Ovary (tissue), 9 donors: ENCODE data around the gene RRP12. TPM values are rescaled to one million over a fixed set of nuclear protein-coding genes. Genes with fewer than 3 reads are reported as not detected.

Experiments used
- DNase-seq, 5 donors: peaks; one replicate each; pipeline ENCODE4 v3.0.0-alpha.2; 2019 to 2020
- H3K27ac ChIP-seq, 2 donors: fragments of 200-600 bp; one replicate each; pipeline versions ENCODE4 v1.5.1 to v1.8.0; 2019 to 2022
- H3K27me3 ChIP-seq: fragments of 200-600 bp; one replicate; pipeline ENCODE4 v1.8.0; 2022
- H3K36me3 ChIP-seq: fragments of 200-600 bp; sonication (generic); one replicate; pipeline ENCODE4 v1.5.1; 2019
- H3K4me1 ChIP-seq: one replicate; pipeline ENCODE4 v1.8.1; 2013; ENCODE audit warnings: mild to moderate bottlenecking, moderate library complexity; ENCODE audit not compliant: insufficient read depth
- H3K4me3 ChIP-seq: fragments of 200-600 bp; sonication (generic); one replicate; pipeline ENCODE4 v1.5.1; 2017
- H3K9me3 ChIP-seq, 2 donors: fragments of 200-600 bp in 1 of 2; sonication (generic) in 1 of 2; one replicate each; pipeline versions ENCODE4 v1.5.1 to v1.8.1; 2013 to 2019; ENCODE audit warnings: mild to moderate bottlenecking in 1 of 2, moderate library complexity in 1 of 2
- CTCF ChIP-seq, 3 donors: fragments of 450-650 bp in 2 of 3; fragments of 200-600 bp in 1 of 3; IDR thresholded peaks; one replicate each; pipeline versions ENCODE4 v1.5.1 to v1.8.0; 2016 to 2022; ENCODE audit warnings: antibody characterized with exemption in 3 of 3, mild to moderate bottlenecking in 1 of 3
- EP300 ChIP-seq: sonication (generic); formaldehyde crosslinking; IDR thresholded peaks from one replicate; pipeline ENCODE4 v1.6.1; 2017; ENCODE audit warnings: antibody characterized with exemption
- POLR2A ChIP-seq: fragments of 450-650 bp; IDR thresholded peaks from one replicate; pipeline ENCODE4 v1.6.1; 2017; ENCODE audit warnings: antibody characterized with exemption, mild to moderate bottlenecking, moderate library complexity
- WGBS, 3 donors: extraction: QIAGEN DNeasy Blood & Tissue Kit in 1 of 3; methylation state at CpG; one replicate each; pipeline versions ENCODE4 v1.1.5 to v1.1.7; 2013 to 2017; 5-methylcytosine and 5-hydroxymethylcytosine counted together
- intact Hi-C, 4 donors: fragments of 100-400 bp; cut with DNase I; formaldehyde crosslinking; loops; one replicate each; pipeline versions ENCODE4 v1.11.0 to v1.15.1; 2022 to 2023
- polyA plus RNA-seq, 2 donors: library from polyadenylated mRNA; stranded (reverse); fragments of 200-250 nt in 1 of 2; fragments of 350-450 nt in 1 of 2; fragmentation: Illumina TruSeq in 1 of 2; extraction: RNeasy Lipid Tissue Mini Kit (QIAGEN cat#74804) in 1 of 2; gene quantifications; one replicate each; pipeline ENCODE4 v1.2.3, GENCODE V29; 2013 to 2014
- total RNA-seq, 7 donors: library from RNA; depleted of rRNA in 2 of 7; stranded (reverse); fragments of >200 nt in 2 of 7; fragmentation: NEBNext Ultra II Directional in 3 of 7; extraction: Animal tissue kit (Norgen Biotek cat#: 25700) in 3 of 7; gene quantifications; one replicate each; pipeline versions ENCODE4 v1.1.0 to v1.2.4, GENCODE V29; 2016 to 2023
- donor health status: DM: no; HTN: no; CAD: no; lungs with moderate emphysema.
- donor health status: DM: no; HTN: no; CAD: no.
- donor health status: Bipolar disorder and iron deficiency.
- donor health status: DM: yes; HTN: yes; CAD: no.
- donor health status: DM: no; HTN: no; CAD: no.
- donor health status: DM: yes; HTN: yes; CAD: no.

Gene RRP12
- total and polyA plus RNA-seq, 9 donors = 7.2 to 35.8 (median 23.7) TPM

- H3K4me3 ChIP-seq = no peak overlapping the region
- H3K36me3 ChIP-seq = no peaks in the 10 kb centered on the region
- no peak for TF ChIP-seq POLR2A
- TF ChIP-seq EP300 = no peak
- TF ChIP-seq CTCF (IDR thresholded peaks at IDR 0.05) = no peak
- intact Hi-C loops = no loop called here
- 90 to 92% (median 92%) methylated on average over 11 of the region's 11 CpGs for WGBS, 3 donors
- H3K27ac ChIP-seq = no peak overlapping the region
- DNase-seq = no peak
- H3K27me3 ChIP-seq = no peaks in the 10 kb centered on the region
- H3K9me3 ChIP-seq = no peaks in the 10 kb centered on the region
- H3K4me1 ChIP-seq = no peaks in the 10 kb centered on the region
Observed at GRCh38 chr10:97360705-97361536, 40.2 kb downstream of the RRP12 start.

GRCh38 chr10:97358781-97359180 is 42.4 kb downstream of the RRP12 start:
- DNase-seq = no peak
- H3K36me3 ChIP-seq = no peaks in the 10 kb centered on the region
- H3K4me3 ChIP-seq = no peak overlapping the region
- H3K27me3 ChIP-seq = no peaks in the 10 kb centered on the region
- H3K27ac ChIP-seq = no peak overlapping the region
- intact Hi-C loops = no loop called here
- no peaks in the 10 kb centered on the region for H3K9me3 ChIP-seq
- 78 to 85% (median 79%) methylated on average over 3 of the region's 3 CpGs for WGBS, 3 donors
- H3K4me1 ChIP-seq = no peaks in the 10 kb centered on the region
- TF ChIP-seq EP300 (no peak), CTCF (IDR thresholded peaks at IDR 0.05) (no peak), POLR2A (no peak)

GRCh38 chr10:97358349-97358748 is 42.8 kb downstream of the RRP12 start:
- H3K27me3 ChIP-seq = no peaks in the 10 kb centered on the region
- no peak overlapping the region for H3K4me3 ChIP-seq
- intact Hi-C loops = no loop called here
- no peaks in the 10 kb centered on the region for H3K36me3 ChIP-seq
- H3K9me3 ChIP-seq = no peaks in the 10 kb centered on the region
- no peak for DNase-seq
- H3K4me1 ChIP-seq = no peaks in the 10 kb centered on the region
- 90 to 97% (median 93%) methylated on average over 4 of the region's 4 CpGs for WGBS, 3 donors
- H3K27ac ChIP-seq = no peak overlapping the region
- TF ChIP-seq EP300 (no peak), POLR2A (no peak), CTCF (IDR thresholded peaks at IDR 0.05) (no peak)

GRCh38 chr10:97356918-97357317 is 44.2 kb downstream of the RRP12 start:
- no peak overlapping the region for H3K27ac ChIP-seq
- H3K36me3 ChIP-seq = no peaks in the 10 kb centered on the region
- H3K4me3 ChIP-seq = no peak overlapping the region
- TF ChIP-seq CTCF (IDR thresholded peaks at IDR 0.05) (no peak), EP300 (no peak), POLR2A (no peak)
- WGBS, 3 donors = 87 to 89% (median 87%) methylated on average over 7 of the region's 7 CpGs
- H3K9me3 ChIP-seq = no peaks in the 10 kb centered on the region
- no peak for DNase-seq
- intact Hi-C loops = no loop called here
- H3K27me3 ChIP-seq = no peaks in the 10 kb centered on the region
- H3K4me1 ChIP-seq = no peaks in the 10 kb centered on the region
